Eye (tissue), 1 donor: ENCODE results near the gene HACD3.
"Not testable (repeated sequence)": the region's sequence is repeated elsewhere in the genome, so short reads cannot be mapped to it uniquely, and the experiment has no call there.

Experiments
- DNase-seq: peaks from one replicate; pipeline ENCODE4 v3.0.0-alpha.2; 2015

Gene HACD3

GRCh38 chr15:65530318-65531111 is at the start of gene HACD3:
Gene HACD3 (plus strand): TSS chr15:65530463. CDS start chr15:65530632, 169 bp downstream.
- peak; percentile 95 for DNase-seq

GRCh38 chr15:65484876-65485275 is 45.4 kb upstream of the HACD3 start:
- DNase-seq: no peak

GRCh38 chr15:65494076-65494475 is 36.2 kb upstream of the HACD3 start:
- no peak for DNase-seq

GRCh38 chr15:65509321-65509720 is 20.9 kb upstream of the HACD3 start:
- no peak for DNase-seq

- DNase-seq: no peak
These were observed 18.1 kb upstream of the HACD3 start for GRCh38 chr15:65512189-65512588.

GRCh38 chr15:65512807-65513416 is 17.4 kb upstream of the HACD3 start:
- peak; percentile 41 for DNase-seq

- DNase-seq: peak; percentile 97
These were observed 13.0 kb upstream of the HACD3 start, which contains the start of gene DPP8 for GRCh38 chr15:65516997-65517865. Gene DPP8 (minus strand): TSS chr15:65517689. CDS start chr15:65512553, 5,136 bp downstream.

- no peak for DNase-seq
These were observed 12.4 kb upstream of the HACD3 start for GRCh38 chr15:65517866-65518207.

- DNase-seq: no peak
These were observed 11.5 kb upstream of the HACD3 start for GRCh38 chr15:65518633-65519285.

GRCh38 chr15:65521350-65521749 is 8.9 kb upstream of the HACD3 start:
- DNase-seq: no peak

- DNase-seq: no peak
These were observed 6.0 kb upstream of the HACD3 start for GRCh38 chr15:65524226-65524625.

GRCh38 chr15:65525622-65526021 is 4.6 kb upstream of the HACD3 start:
- DNase-seq: no peak

- DNase-seq: no peak
These were observed 1.7 kb upstream of the HACD3 start for GRCh38 chr15:65528461-65529060.

- no peak for DNase-seq
These were observed 423 bp upstream of the HACD3 start for GRCh38 chr15:65529762-65530317.

- DNase-seq: no peak
These were observed 2.4 kb downstream of the HACD3 start for GRCh38 chr15:65532738-65533051.

- DNase-seq: no peak
These were observed 2.9 kb downstream of the HACD3 start for GRCh38 chr15:65533057-65533756.

GRCh38 chr15:65535192-65535591 is 4.9 kb downstream of the HACD3 start:
- no peak for DNase-seq

- no peak for DNase-seq
These were observed 10.1 kb downstream of the HACD3 start for GRCh38 chr15:65540314-65540713.

GRCh38 chr15:65541231-65541820 is 11.1 kb downstream of the HACD3 start:
- DNase-seq: no peak

- DNase-seq: no peak
These were observed 17.6 kb downstream of the HACD3 start for GRCh38 chr15:65547841-65548240.

GRCh38 chr15:65549288-65549687 is 19.0 kb downstream of the HACD3 start:
- DNase-seq: not testable (repeated sequence)
